Hematopoietic multipotent progenitor cell treated with erythropoietin and hydrocortisone succinate and interleukin-3 and kit ligand, for 4 days (in vitro differentiated cells): ENCODE measurements around the gene GRIP2.

ENCODE experiments used
- DNase-seq: peaks from one replicate; pipeline ENCODE4 v3.0.0-alpha.2; 2015

Gene GRIP2

DNA sequence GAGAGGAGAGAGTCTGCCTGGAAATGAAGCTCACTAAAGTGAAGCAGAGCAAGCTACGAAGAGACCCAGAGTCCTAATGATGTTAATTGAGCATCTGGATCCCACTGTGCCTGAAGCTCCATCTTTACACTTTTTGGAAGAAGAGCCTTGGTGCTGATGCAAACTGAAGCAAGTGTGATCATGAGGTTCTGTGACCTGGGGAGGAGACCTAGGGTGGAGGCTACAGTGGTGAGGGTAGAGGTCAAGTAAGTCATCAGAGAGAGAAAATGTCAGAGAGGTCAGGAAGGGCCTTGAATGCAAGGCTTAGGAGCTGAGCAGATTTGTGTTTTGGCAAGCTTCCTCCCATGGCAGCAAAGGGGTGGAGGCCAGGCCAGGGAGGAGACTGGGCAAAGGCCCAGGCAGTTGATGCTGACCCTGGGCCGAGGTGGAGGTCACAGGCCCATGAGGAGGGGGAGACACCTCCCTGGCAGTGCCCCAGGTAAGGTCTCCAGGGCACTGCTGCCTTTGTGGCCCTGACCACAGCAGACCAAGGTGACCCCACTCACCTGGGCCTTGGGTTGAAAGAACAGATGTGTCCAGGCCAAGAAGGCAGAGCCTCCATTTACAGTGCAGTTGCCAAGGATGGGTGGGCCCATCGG lies 1.6 kb downstream of the GRIP2 start:
- no peak for DNase-seq

DNA sequence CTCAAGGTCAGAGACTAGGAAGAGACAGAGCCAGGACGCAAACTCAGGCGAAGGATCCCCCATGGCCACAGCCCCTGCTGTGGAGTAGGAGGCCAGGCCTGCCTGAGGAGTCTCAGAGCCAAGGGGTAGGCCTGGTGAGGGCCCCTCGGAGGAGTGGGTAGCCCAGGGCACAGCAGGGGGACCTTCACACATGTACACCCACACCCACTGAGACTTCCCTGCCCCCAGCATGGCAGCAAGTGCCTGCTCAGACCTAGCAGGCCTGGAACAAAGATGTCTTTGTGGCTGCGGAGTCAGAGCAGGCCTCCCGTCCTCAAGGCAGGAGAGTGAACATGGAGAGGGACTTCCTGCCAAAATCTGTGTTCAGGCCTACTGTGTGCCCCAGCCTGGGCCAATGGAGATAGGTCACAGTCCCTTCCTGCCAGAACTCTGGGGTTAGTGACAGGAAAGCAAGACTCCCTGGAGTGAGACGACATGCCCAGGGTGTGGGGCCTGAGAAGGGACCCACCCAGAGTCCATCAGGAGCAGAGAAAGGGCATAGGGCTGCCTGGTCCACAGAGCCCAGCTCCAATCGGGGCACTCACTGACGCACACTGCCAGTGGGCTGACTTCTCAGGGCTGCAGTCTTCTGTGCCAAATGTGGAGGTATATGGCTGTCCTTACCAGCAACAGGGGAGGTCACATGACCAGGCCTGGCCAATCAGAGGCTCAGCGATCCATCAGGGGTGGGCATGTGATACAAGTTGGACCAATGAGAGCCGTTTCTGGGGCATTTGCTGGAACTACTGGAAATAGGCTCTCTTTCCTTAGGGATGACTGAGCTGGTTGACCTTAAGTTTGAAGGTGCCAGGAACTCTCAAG lies 2.3 kb downstream of the GRIP2 start:
- peak; percentile 37 for DNase-seq

DNA sequence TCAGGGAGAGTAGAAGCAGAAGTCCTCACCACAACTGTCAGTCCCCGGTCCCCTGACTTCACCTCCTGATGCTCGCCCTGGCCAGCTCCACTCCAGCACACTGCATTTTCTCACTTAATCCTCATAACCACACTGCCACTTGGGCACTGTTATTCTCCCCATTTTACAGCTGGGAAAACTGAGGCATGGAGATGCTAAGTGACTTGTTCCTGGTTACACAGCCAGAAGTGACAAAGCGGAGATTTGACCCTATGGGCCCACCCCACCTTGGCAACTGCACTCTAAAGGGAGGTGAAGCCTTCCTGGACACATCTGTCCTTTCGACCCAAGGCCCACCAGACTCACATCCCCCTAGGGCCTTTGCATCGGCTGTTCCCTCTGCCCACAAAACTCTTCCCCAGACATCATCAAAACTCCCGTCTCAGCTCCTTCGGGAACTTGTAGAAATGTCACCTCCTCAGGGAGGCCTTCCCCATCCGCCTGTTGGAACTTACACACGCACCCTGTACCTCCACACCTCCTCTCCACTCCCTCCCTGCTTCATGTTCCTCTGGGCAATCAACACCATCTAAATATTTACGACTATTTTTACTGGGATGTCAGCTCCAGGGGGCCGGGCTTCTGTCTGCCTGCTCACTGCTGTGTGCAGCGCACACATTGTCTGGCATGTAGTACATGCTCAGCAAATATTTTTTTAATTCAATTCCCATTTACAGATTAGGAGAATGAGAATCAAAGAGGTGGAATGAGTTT lies 3.1 kb downstream of the GRIP2 start:
- DNase-seq, result no peak

DNA sequence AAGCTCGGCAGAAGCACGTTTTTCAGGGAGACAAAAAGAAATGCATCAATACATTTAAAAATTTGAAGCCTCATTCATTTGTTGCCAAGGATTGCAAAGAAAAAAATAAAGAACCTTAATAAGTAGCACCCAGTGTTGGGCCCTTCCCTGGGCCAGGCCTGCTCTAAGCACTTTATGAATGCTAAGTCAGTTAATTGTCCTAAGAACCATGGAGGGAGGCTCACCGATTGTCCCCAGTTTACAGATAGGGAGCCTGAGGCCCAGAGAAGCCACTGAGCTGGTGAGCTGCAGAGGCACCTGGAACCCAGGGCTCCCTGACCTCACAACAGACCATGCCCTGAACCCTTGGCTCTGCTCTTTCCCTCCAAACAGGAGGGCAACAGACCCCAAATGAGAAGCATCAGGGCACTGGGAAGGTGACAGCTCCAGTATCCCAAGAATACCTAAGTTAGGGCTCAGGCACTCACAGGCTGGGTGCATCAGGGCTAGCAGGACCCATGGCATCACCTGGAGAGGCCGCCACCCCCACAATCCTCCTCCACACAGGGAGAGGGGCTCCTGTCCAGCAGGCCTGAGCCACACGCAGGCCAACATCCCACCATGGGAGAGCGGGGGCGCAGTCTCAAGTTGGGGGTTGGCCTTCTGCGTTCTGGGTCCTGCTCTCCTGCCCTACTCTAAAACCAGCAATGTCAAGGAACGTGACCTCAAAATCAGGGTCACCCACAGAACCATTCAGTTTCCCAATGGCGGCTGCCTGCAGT lies 3.9 kb downstream of the GRIP2 start:
- no peak for DNase-seq

DNA sequence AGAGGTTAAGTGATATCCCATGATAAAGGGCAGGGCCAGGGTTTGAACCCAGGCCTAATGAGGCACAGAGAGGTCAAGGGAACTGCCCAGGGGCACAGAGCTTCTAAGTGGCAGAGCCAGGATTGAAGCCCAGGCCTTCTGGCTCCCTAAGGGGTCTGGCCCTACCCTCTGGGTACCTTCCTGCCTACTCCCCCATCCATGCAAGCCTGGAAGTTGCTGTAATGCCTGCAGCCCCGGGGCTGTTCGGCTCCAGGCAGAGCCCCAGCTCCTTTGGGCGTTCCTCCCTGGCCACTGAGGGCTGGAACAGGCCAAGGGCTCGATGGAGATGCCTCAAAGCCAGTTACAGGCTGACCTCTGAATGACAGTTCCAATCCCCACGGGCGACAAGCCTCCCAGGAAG lies 4.5 kb downstream of the GRIP2 start:
- no peak for DNase-seq

DNA sequence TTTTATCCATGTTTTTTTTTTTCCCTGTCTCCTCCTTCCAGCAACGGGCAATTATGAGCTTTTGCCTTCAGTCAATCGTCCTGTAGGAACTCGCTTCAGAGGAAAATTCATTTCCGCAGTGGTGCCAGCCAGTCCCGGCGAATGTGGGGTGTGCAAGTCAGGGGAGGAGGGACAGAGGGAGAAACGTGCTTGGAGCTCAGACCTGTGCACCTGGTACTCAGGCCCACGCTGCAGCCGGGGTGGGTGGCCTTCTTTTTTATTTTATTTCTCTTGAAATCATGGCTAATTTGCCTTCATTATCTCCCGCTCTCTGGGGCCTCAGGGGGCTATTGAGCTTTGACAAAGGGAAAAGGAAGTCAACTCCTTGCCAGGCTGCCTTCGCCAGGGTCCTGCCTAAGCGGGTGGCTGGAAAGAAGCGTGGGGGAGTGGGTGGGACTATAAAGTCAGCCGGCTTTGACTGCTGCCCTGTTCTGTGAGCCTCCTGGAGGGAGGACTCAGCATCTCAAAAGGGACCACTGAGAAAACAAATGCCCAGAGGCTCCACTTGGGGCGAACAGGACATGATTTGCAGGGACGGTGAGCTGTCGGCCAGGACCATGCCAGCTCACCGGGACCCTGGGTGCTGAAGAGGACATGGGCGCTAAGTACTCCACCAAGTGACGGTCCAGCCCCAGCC lies 5.5 kb downstream of the GRIP2 start:
- no peak for DNase-seq

DNA sequence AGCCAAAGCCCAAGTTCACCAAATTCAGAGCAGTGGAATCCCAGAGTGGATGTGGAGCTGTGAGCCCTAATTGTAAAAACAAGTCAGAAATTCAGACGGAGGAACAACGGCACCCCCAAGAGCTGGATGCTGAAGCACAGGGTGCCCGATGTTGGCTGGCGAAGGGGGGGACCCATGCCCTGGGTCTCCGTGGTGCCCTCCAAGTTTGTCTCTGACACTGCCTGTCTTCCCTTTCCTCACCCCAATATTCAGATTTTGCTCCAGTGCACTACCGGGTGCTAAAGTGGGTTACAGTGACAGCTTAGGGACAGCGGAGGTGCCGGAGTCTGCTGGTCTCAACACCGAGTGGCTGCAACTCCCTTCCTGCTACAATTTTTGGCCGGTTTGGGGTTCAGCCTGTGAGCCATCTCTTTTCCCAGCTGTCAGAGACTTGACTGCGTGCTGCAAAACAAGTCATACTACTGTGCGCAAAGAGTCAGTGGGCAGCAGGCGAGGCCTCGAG lies 6.6 kb downstream of the GRIP2 start:
- no peak for DNase-seq

DNA sequence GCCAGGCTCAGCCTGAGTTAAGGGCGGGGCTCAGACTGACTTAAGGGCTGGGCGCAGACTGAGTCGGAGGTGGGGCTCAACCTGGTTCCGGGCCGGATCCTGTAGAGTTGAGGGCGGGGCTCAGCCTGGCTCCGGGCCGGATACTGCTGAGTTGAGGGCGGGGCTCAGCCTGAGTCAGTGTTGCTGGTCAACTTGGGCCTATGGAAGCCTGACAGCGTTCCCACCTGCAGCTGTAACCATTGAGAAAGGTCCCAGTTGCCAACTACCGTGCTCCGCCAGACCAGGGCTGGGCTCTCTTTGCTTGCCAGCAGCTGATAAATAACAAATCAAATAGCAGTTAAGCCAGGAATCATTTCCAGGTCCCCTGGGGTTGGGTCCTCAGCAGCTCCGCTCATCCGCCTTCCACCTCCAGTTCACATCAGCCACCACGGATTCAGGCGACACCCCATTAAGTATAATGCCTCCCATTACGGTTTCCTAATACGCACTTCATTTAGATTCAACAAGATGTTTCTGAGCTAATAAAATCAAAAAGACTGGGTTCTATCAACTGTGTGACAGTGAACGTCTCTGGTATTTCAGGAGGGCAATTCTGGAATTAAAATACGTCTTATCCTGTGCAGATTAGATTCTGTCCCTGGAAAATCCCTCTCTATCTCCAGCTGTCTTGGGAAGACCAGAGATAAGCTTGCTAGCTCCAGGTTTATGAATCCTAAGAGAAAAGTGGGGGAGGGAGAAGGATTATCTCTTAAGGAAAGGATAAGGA lies 7.3 kb downstream of the GRIP2 start:
- peak; percentile 18 for DNase-seq

DNA sequence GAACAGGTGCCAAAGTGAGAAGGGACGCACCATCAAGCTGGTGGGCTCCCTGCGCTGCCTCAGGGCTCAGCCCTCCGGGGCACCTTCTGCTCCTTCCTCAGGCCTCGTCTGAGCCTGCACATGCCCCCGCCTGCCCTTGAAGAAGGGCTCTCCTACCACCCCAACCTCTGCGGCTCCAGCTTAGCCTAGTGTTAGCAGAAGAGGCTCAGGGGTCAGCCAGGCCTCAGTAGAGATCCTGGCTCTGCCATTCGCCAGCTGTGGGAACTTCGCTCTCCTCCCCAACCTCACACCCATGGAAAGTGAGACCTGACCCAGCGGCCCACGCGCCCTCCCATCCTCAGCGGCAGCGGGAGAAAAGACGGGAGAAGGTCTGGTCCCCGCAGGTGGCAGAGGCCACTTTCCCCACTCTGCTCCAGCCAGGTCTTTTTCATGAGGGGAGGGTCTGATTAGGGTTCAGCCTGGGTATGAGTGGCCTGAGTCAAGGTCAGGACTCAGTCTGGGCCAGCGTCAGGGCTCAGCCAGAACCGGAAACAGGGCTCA lies 8.2 kb downstream of the GRIP2 start:
- no peak for DNase-seq

DNA sequence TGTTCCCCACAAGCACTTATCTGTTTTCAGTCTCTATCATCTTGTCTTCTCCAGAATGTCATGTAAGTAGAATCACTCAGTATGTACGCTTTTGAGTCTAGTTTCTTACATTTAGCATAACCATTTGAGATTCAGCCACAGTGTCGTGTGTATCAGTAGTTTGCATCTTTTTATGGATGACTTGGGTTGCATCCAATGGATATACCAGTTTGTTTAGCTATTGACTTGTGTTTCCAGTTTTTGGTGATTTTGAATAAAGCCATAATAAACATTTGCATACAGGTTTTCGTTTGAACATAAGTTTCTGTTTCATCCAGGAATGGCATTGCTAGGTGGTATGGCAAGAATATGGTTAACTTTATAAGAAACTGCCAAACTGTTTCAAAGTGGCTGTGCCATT lies 12.1 kb downstream of the GRIP2 start:
- no peak for DNase-seq

DNA sequence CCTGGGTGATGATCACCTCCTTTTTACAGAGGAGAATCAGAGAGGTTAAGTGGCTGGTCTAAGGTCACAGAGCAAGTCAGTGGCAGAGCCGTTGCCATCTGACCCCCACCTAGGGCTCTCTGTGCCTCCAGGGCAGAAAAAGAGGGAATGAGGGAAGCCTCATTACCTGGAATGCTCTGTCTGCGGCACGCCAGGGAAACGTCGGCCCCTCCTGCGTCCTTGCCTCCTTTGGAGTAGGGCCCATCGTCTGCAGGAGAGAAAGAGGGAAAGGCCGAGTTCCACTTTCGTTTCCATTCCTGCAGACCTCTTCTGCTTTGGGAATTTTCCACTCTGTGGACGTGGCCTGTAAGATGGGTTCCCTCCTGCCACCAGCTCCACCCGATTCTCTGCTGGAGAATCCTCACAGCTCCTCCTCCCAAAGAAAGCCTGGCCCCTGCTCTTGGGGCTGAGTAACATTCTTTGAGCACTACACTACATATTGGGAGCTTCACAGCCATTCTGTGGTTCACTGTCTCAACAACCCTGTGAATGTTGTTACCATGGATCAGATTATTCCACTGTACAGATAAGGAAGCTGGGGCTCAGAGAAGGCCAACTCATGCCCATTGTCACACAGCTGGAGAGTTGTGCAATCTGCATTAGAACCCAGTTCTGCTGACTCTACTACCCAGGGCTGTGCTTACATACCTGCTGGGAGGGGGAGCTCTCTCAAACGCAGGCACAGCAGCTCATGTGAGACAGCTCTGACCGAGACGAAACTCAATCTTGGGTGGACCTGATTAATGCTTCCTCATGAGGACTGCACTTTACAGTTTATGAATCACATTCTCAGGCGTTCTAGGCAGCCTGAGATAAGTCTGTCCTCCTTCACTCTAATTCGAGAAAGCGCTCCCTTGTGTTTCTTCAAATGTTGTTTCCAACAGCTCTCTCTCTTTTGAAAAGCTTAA lies 14.2 kb downstream of the GRIP2 start:
- DNase-seq, result no peak

DNA sequence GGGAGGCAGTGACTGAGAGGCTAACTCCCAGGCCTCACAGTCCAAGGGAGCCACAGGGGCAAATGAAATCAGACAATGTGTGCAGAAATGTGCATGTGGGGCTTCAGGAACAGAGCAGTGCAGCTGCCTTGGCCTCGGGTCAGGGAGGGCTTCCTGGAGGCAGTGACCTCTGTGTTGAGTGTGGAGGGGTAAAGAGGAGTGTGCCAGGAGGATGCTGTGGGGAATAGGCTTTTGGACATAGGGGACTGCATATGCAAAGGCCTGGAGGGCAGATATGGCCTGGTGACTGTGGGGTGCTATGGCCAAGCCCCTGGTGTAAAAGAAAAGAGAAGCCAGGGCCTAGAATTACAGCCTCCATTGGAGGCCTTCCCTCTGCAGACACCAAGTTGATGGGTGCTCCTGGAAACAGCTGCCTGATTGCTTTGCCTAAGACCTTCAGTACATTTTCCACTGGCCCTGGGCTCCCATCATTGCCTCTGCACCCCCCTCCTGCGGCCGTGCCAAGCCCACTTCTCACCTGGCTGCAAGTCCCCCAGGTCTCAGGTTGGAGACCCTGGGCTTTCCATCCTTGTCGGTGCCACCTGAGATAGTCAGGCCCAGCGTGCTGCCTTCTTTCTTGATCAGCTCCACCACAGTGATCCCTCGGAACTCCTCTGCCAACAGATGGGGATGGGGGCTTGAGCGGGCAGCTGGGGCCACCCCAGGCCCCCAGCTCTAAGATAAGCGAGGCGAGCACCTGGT lies 15.1 kb downstream of the GRIP2 start:
- no peak for DNase-seq

DNA sequence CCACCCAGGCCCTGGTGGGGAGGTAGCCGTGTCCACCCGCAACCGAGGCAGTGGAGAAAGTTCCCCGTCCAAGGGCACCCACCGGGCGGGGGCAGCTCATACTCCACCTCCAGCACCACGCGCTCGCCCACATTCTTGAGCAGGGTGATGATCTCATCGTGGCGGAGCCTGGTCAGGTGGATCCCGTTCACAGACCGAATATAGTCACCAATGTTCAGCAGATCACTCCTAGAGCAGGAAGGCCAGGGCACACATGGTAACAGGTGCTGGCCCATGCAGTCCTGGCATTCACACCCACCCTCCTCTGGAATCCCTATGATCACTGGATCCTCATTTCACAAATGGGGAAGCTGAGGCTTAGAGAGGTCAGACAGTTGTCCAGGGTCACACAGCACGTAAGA lies 15.8 kb downstream of the GRIP2 start:
- DNase-seq, result no peak

DNA sequence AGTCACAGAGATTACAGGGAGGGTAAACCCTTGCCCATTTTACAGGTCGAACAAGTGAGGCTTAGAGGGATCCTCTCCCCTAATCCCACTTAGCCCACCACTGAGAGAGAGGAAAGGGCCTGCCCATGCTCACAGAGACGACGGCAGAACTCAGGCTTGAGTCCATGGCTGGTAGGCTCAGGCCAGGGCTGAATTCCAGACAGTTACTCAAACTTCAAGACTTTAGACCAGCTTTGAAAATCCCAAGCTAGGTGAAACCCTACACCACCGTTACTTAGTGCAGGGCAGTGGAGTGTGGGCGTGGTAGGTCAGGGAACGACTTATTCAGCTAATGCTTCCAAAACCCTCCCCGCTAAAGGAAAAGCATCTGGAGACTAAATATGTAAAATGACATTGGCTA lies 16.4 kb downstream of the GRIP2 start:
- no peak for DNase-seq

DNA sequence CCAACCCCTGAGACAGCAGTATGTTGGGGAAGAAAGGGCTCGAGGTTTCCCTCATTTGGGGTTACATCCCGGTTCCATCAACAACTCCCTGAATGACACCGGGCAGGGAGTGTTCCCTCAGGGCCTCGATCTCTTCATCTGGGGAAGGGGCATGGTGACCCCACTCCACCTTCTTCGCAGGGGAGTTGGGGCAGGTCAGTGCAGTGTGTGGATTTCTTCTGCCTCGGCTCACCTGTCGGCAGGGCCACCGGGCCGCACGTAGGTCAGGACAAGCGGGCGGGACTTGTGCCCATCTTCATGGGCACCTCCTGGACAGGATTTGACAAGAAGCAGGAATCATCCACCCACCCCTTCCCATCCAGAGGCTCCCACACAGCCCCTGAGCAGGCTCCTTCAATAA lies 17.4 kb downstream of the GRIP2 start:
- DNase-seq, result no peak

DNA sequence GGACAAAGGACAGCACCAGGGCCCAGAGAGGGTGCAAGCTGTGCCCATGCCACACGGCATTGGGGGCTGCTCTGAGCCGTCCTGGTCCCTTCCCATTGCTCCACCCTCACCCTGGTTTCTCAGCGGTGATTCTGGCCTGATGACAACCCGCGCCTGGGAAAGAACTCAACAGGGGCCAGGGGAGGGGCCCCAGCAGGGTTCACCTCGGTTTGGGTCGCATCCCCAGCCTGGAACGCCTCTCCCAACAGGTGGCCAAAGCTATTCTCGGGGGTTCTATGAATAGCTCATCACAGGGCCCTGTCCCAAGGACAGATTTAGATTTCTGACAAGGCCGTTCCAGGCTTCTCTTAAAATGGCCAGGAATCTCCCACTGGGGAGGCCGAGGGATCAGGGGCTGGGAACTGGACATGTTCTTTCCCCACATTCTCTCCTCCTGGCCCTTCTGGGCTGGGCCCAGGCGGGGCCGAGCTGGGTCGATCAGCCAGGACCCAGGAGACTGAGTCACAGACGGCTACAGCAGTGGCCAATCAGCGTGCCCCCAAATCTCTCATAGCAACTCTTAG lies 17.9 kb downstream of the GRIP2 start:
- DNase-seq, result no peak

DNA sequence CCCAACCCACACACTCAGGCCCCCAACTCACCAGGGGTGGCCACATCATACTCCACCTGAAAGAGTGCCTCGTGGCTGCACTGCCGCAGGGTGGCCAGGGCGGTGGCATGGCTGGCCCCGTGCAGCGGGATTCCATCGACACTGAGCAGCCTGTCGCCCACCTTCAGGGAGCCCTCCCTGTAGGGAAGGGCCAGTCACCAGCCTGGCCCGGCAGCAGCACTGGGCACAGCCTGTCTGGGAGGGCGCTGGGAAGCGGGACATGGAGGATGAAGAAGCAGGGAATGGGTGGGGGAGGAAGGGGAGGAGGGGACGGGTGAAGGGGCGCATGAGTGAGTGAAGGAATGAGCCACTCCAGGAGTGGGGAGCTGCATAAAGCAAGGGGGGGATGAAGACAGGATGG lies 18.5 kb downstream of the GRIP2 start:
- no peak for DNase-seq

DNA sequence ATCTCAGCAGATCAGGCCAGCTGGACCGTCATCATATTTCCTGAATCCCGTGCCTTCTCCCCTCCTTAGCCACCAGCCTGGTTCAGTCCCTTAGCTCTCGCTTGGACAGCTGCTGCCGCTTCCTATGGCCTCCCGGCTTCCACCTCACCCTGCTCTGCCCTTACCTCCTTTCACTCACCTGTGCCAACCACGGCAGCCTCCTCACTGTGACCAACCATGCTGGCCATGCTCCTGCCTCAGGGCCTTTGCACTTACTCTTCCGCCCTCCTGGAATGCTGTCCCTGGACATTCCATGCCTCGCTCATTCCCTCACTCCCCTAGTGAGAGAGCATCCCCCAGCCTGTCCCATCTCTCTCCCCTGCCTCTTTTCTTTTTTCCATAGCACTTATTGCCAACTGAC lies 19.2 kb downstream of the GRIP2 start:
- no peak for DNase-seq

DNA sequence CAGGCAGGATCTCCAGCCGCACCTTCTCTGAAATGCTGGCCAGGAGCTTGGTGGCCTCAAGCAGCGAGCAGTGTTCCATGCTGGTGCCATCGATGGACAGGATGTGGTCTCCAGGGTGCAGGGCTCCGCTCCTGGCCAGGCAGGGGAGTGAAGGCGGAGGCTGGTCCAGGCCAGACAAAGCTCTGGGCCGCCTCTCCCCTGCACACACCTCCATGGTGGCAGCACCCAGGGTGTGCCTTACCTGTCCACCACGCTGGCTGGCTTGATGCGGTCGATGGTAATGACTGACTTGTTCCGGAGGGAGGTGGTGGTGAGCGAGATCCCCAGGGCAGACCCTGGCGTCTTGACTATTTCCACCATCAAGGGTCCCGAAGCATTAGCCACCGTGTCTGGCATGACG lies 20.0 kb downstream of the GRIP2 start:
- DNase-seq, result no peak
